ENCODE results near the gene M1AP. TPM values are rescaled to one million over a fixed set of nuclear protein-coding genes. Genes with fewer than 3 reads are reported as not detected.

Gene M1AP
- total RNA-seq, 1 experiment from 2014 or later: 7.6 TPM

DNA sequence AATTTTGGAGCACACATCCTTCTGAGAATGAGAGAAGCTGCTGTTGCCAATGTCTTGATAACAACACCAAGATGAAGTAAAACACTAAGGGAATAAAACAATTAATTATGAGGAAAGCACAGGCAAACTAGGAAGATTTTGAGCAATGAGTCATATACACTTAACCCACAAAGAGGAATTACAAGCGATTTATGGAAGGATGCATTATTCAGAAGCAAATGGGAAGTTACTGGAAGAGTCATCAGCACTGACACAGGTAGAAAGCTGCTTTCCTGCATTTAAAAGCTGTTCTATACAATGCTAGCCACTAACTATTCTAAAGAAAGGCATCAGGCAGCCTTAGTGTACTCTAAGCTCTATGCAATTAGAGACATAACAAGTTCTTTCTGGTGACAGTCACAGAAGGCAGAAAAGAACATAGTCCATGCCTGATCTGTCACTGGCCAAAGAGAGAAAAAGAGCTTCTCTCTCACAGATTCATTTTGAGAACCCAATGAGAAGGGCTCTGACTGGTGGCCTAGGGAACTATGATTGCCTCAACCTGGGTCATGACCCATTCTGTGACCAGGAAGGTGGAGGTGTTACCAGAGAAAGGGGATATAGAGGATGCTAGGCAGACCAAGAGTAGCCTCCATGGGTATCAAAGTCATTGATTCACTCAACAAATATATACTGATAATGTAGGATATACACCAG lies 45.4 kb downstream of the M1AP start:
- H2AK5ac ChIP-seq (ENCODE audit: insufficient read length, low read length): no peak overlapping the region
- no peak overlapping the region for H3T11ph ChIP-seq (ENCODE audit: low read length)
- no peak overlapping the region for H2BK12ac ChIP-seq (ENCODE audit: insufficient read length, low read depth, low read length)
- H2AFZ ChIP-seq (ENCODE audit: low read length): no peak overlapping the region
- no peak overlapping the region for H2BK5ac ChIP-seq (ENCODE audit: insufficient read length, low read length)
- no peak overlapping the region for H3K4me2 ChIP-seq (ENCODE audit: insufficient read depth, insufficient read length, low read length)
- Mint-ChIP-seq H3K4me3 (no peak overlapping the region), H3K9me3 (no peaks in the 10 kb centered on the region), H3K4me1 (no peaks in the 10 kb centered on the region), H3K27me3 (ENCODE audit: low read depth) (peaks cover 6% of the 10 kb centered on the region), H3K36me3 (ENCODE audit: insufficient read depth in 1 of 3, low read depth in 3 of 3) (no peaks in the 10 kb centered on the region; a peak in 1 of 7 replicates), H3K27ac (no peak overlapping the region)
- DNase-seq: no peak
- no peaks in the 10 kb centered on the region for H3K79me1 ChIP-seq (ENCODE audit: insufficient read depth, low read depth, low read length, poor library complexity, severe bottlenecking)
- no peak overlapping the region for H3K23ac ChIP-seq (ENCODE audit: insufficient read length, low read depth, low read length)
- H3K27me3 ChIP-seq (ENCODE audit: insufficient read depth, low read length): no peaks in the 10 kb centered on the region
- H2BK20ac ChIP-seq (ENCODE audit: low read depth, low read length, poor library complexity, severe bottlenecking): no peak overlapping the region
- no peaks in the 10 kb centered on the region for H3K4me1 ChIP-seq (ENCODE audit: insufficient read depth, low read length)
- no peak overlapping the region for H3K56ac ChIP-seq (ENCODE audit: insufficient read length, low read depth, low read length)
- no peak overlapping the region for H3K4ac ChIP-seq (ENCODE audit: low read depth, low read length)
- H3K18ac ChIP-seq (ENCODE audit: insufficient read length, low read depth, low read length): no peak overlapping the region
- TF ChIP-seq, protein P1, sequence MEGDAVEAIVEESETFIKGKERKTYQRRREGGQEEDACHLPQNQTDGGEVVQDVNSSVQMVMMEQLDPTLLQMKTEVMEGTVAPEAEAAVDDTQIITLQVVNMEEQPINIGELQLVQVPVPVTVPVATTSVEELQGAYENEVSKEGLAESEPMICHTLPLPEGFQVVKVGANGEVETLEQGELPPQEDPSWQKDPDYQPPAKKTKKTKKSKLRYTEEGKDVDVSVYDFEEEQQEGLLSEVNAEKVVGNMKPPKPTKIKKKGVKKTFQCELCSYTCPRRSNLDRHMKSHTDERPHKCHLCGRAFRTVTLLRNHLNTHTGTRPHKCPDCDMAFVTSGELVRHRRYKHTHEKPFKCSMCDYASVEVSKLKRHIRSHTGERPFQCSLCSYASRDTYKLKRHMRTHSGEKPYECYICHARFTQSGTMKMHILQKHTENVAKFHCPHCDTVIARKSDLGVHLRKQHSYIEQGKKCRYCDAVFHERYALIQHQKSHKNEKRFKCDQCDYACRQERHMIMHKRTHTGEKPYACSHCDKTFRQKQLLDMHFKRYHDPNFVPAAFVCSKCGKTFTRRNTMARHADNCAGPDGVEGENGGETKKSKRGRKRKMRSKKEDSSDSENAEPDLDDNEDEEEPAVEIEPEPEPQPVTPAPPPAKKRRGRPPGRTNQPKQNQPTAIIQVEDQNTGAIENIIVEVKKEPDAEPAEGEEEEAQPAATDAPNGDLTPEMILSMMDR (conservative IDR thresholded peaks at IDR 0.05): no peak
- no peaks in the 10 kb centered on the region for H3K79me2 ChIP-seq (ENCODE audit: insufficient read depth, low read length)
- no peak overlapping the region for H4K8ac ChIP-seq (replicated peaks; ENCODE audit: insufficient read length, low read depth, low read length)
- no peaks in the 10 kb centered on the region for H4K20me1 ChIP-seq (ENCODE audit: control insufficient read depth, insufficient read depth, insufficient read length)
- H4K91ac ChIP-seq (ENCODE audit: insufficient read length, low read depth, low read length): no peak overlapping the region
- H3K14ac ChIP-seq (ENCODE audit: insufficient read depth, low read length): no peak overlapping the region
- no peaks in the 10 kb centered on the region for H3K23me2 ChIP-seq (ENCODE audit: insufficient read length, low read depth, low read length, poor library complexity, severe bottlenecking)
- H3K27ac ChIP-seq (ENCODE audit: insufficient read length, low read depth, low read length): no peak overlapping the region
- no peak overlapping the region for H2BK15ac ChIP-seq (ENCODE audit: low read depth, low read length)
- no peak overlapping the region for H2BK120ac ChIP-seq (ENCODE audit: low read depth, low read length, poor library complexity, severe bottlenecking)
- no peak overlapping the region for H4K5ac ChIP-seq (ENCODE audit: insufficient read length, low read depth, low read length)
- H3K9ac ChIP-seq (ENCODE audit: extremely low read depth, insufficient read length, low read length): no peak overlapping the region
- H3K9me3 ChIP-seq (ENCODE audit: control insufficient read depth, low read depth, low read length): no peaks in the 10 kb centered on the region
- no CpG with 5 or more reads among the region's 1 CpG for WGBS (ENCODE audit: extremely low coverage, insufficient read length, low lambda C conversion rate)
